Endothelial cell of umbilical vein (primary cell): ENCODE results near the gene SDF4. TPM values are rescaled to one million over a fixed set of nuclear protein-coding genes. Genes with fewer than 3 reads are reported as not detected.

Experiments used
- BruUV-seq: library from RNA; stranded (reverse); fragments of 400-500 nt; replicated peaks from 2 replicates; lab custom pipeline; 2021; lab: Mats Ljungman, UMichigan
- CTCF ChIA-PET: fragments of 300-600, 350-600 bp; sonication (Branson Sonifier 250); formaldehyde crosslinking; loops from one replicate; lab custom pipeline; 2021; ENCODE audit warnings: antibody characterized with exemption, inconsistent platforms; lab: Charles Lee
- POLR2A ChIA-PET: fragments of 300-600, 350-600 bp; sonication (Branson Sonifier 250); formaldehyde crosslinking; loops from one replicate; lab custom pipeline; 2021; ENCODE audit warnings: antibody characterized with exemption, inconsistent platforms; lab: Charles Lee
- DNase-seq: peaks from one replicate; pipeline ENCODE4 v3.0.0-alpha.2; 2011; ENCODE audit warnings: low read depth, low spot score
- FAIRE-seq: peaks from 2 replicates; lab custom pipeline; 2011; peaks lifted over from hg19 to GRCh38; lab: Jason Lieb, UNC
- H2AFZ ChIP-seq: 2 replicates; pipeline ENCODE4 v1.6.0; 2012; ENCODE audit warnings: low read depth, low read length, control low read depth, inconsistent platforms
- H3K27ac ChIP-seq: 2 replicates; pipeline ENCODE4 v1.5.1; 2011; ENCODE audit warnings: low read depth, mild to moderate bottlenecking, control low read depth, low read length, moderate library complexity; ENCODE audit not compliant: insufficient read depth
- H3K27me3 ChIP-seq, 2 experiments: 2 replicates each; pipeline versions ENCODE4 v1.6.0 to v1.6.1; 2011; ENCODE audit warnings: low read length in 2 of 2, mixed read lengths in 1 of 2; ENCODE audit not compliant: control insufficient read depth in 2 of 2, insufficient read depth in 2 of 2
- H3K36me3 ChIP-seq, 2 experiments: 2 replicates in 1 of 2; 3 replicates in 1 of 2; pipeline ENCODE4 v1.5.1; 2011; ENCODE audit warnings: low read length in 2 of 2, mild to moderate bottlenecking in 1 of 2, moderate library complexity in 1 of 2; ENCODE audit not compliant: control insufficient read depth in 2 of 2, insufficient read depth in 2 of 2; ENCODE audit errors: extremely low read depth in 1 of 2
- H3K4me1 ChIP-seq: 3 replicates; pipeline ENCODE4 v1.5.1; 2011; ENCODE audit warnings: mild to moderate bottlenecking, low read length; ENCODE audit not compliant: control insufficient read depth, insufficient read depth; ENCODE audit errors: extremely low read depth
- H3K4me2 ChIP-seq: 2 replicates; pipeline ENCODE4 v1.6.1; 2011; ENCODE audit warnings: low read length, control low read depth, mixed read lengths; ENCODE audit not compliant: insufficient read depth
- H3K4me3 ChIP-seq, 3 experiments: fragments of 200-600 bp in 1 of 3; sonication (generic), shearing (Covaris generic) in 1 of 3; replicated peaks in 1 of 3; 2 replicates each; pipeline ENCODE4 v1.5.1; 2011 to 2016; ENCODE audit warnings: control low read depth in 3 of 3, low read length in 3 of 3, mild to moderate bottlenecking in 2 of 3, inconsistent platforms in 1 of 3, low read depth in 1 of 3, moderate library complexity in 1 of 3; ENCODE audit not compliant: insufficient read depth in 1 of 3
- H3K79me2 ChIP-seq: 2 replicates; pipeline ENCODE4 v1.6.0; 2012; ENCODE audit warnings: low read length, inconsistent platforms; ENCODE audit not compliant: control insufficient read depth, insufficient read depth
- H3K9ac ChIP-seq: replicated peaks from 2 replicates; pipeline ENCODE3; 2011; ENCODE audit warnings: low read length, control low read depth; ENCODE audit not compliant: insufficient read depth; ENCODE audit errors: extremely low read depth
- H3K9me1 ChIP-seq: replicated peaks from 3 replicates; pipeline ENCODE4 v1.6.0; 2011; ENCODE audit warnings: mild to moderate bottlenecking, low read length; ENCODE audit not compliant: control insufficient read depth, insufficient read depth; ENCODE audit errors: extremely low read depth
- H3K9me3 ChIP-seq: replicated peaks from 2 replicates; pipeline ENCODE4 v1.5.1; 2012; ENCODE audit warnings: low read length, inconsistent platforms; ENCODE audit not compliant: control insufficient read depth, insufficient read depth
- H4K20me1 ChIP-seq: replicated peaks from 2 replicates; pipeline ENCODE3; 2011; ENCODE audit warnings: mild to moderate bottlenecking, low read length; ENCODE audit not compliant: control insufficient read depth, insufficient read depth; ENCODE audit errors: extremely low read depth
- CTCF ChIP-seq, 2 donors: IDR thresholded peaks; 1 replicate in 1 of 2; 2 replicates in 1 of 2; pipeline ENCODE4 v1.5.1; 2011; ENCODE audit warnings: low read length in 2 of 2, mild to moderate bottlenecking in 2 of 2, moderate library complexity in 2 of 2, control low read depth in 1 of 2, inconsistent platforms in 1 of 2, low read depth in 1 of 2; ENCODE audit not compliant: insufficient read depth in 1 of 2; ENCODE audit errors: extremely low read depth in 1 of 2
- EZH2 ChIP-seq: IDR thresholded peaks from 2 replicates; pipeline ENCODE4 v1.6.1; 2012; ENCODE audit warnings: borderline replicate concordance, low read depth, mild to moderate bottlenecking, moderate library complexity, low read length, inconsistent platforms; ENCODE audit not compliant: severe bottlenecking
- FOS ChIP-seq: IDR thresholded peaks from 2 replicates; pipeline ENCODE4 v1.6.1; 2011; ENCODE audit warnings: mild to moderate bottlenecking, low read length, moderate library complexity, borderline replicate concordance; ENCODE audit not compliant: insufficient read depth
- GATA2 ChIP-seq: IDR thresholded peaks from 2 replicates; pipeline ENCODE4 v1.7.0; 2011; ENCODE audit warnings: low read depth, mild to moderate bottlenecking, moderate library complexity, mixed read lengths, low read length; ENCODE audit not compliant: insufficient read length, insufficient read depth
- JUN ChIP-seq: IDR thresholded peaks from 2 replicates; pipeline ENCODE4 v1.6.1; 2011; ENCODE audit warnings: borderline replicate concordance, low read depth; ENCODE audit not compliant: insufficient read length, insufficient read depth
- MAX ChIP-seq: IDR thresholded peaks from 2 replicates; pipeline ENCODE4 v1.6.1; 2011; ENCODE audit not compliant: insufficient read depth, insufficient read length
- MYC ChIP-seq: IDR thresholded peaks from one replicate; pipeline ENCODE4 v1.6.1; 2011; ENCODE audit warnings: mild to moderate bottlenecking, low read depth, low read length
- POLR2A ChIP-seq: IDR thresholded peaks from 2 replicates; pipeline ENCODE4 v1.6.1; 2012; ENCODE audit warnings: low read depth, mild to moderate bottlenecking, control low read depth, low read length
- POLR2AphosphoS5 ChIP-seq: IDR thresholded peaks from 2 replicates; pipeline ENCODE4 v1.6.1; 2012; ENCODE audit warnings: low read depth, mild to moderate bottlenecking, control low read depth, low read length, moderate library complexity; ENCODE audit not compliant: insufficient read depth
- dilution Hi-C: fragments of 300-500 bp; cut with MboI; formaldehyde crosslinking; loops from one replicate; pipeline ENCODE4 v1.15.0; 2019; ENCODE audit warnings: low sequenced_read_pairs; ENCODE audit not compliant: extremely low pct_ligation_motif_present
- intact Hi-C: fragments of 100-400 bp; cut with micrococcal nuclease; formaldehyde crosslinking; loops from one replicate; pipeline ENCODE4 v1.10.0; 2022
- polyA plus RNA-seq, 4 experiments: library from polyadenylated mRNA; depleted of rRNA in 3 of 4; stranded (reverse) in 3 of 4; unstranded in 1 of 4; fragments of >200 nt; gene quantifications; 2 replicates each; pipeline versions ENCODE4 v1.2.1 to v1.2.3, GENCODE V29; 2011 to 2012; ENCODE audit warnings: missing spikeins in 1 of 4
- total RNA-seq: library from RNA; stranded (reverse); gene quantifications from 2 replicates; pipeline ENCODE4 v1.2.3, GENCODE V29; 2021

SDF4 gene
- total and polyA plus RNA-seq, 2 donors (not counting 3 experiments of a cell fraction or from before 2014, with no cell fraction given): 175 to 185 TPM

GRCh38 chr1:1225913-1226312 is 5.9 kb downstream of the SDF4 start:
- BruUV-seq: no TSS peak
- peaks cover 53% of the 10 kb centered on the region for H3K79me2 ChIP-seq
- H2AFZ ChIP-seq: no peak overlapping the region
- no peak overlapping the region for H3K4me2 ChIP-seq
- no peaks in the 10 kb centered on the region for H4K20me1 ChIP-seq
- intact Hi-C loops (no loop called here), dilution Hi-C loops (no loop called here)
- peaks cover 4% of the 10 kb centered on the region for H3K4me1 ChIP-seq
- TF ChIP-seq FOS (no peak), POLR2AphosphoS5 (no peak), GATA2 (no peak), MAX (no peak), POLR2A (no peak), CTCF (IDR thresholded peaks at IDR 0.05; ENCODE audit: extremely low read depth in 1 of 2, insufficient read depth in 1 of 2, low read depth in 1 of 2, low read length in 2 of 2) (no peak), JUN (no peak), EZH2 (no peak), MYC (no peak)
- no peak overlapping the region for H3K27ac ChIP-seq
- H3K4me3 ChIP-seq: no peak overlapping the region
- no peaks in the 10 kb centered on the region for H3K9me1 ChIP-seq
- H3K9ac ChIP-seq: no peak overlapping the region
- POLR2A ChIA-PET: no interaction called here
- H3K27me3 ChIP-seq: no peaks in the 10 kb centered on the region
- H3K36me3 ChIP-seq: peaks cover 6 to 46% of the 10 kb centered on the region in 2 experiments
- no peak for FAIRE-seq
- CTCF ChIA-PET: no interaction called here
- no peak for DNase-seq
- no peaks in the 10 kb centered on the region for H3K9me3 ChIP-seq
